ENCODE data around the gene DVL1. TPM values are rescaled to one million over a fixed set of nuclear protein-coding genes. Genes with fewer than 3 reads are reported as not detected.
A peak's percentile ranks its signal among the peaks of the same experiment; 100 is the strongest.

The DVL1 gene
- total RNA-seq, 2 experiments from 2014 or later, result 37.6 to 38.6 TPM

- Mint-ChIP-seq H3K9me3 (no peaks in the 10 kb centered on the region), H3K36me3 (peaks cover 15% of the 10 kb centered on the region), H3K27ac (no peak overlapping the region), H3K27me3 (no peaks in the 10 kb centered on the region), H3K4me1 (ENCODE audit: low read depth) (peaks cover 12% of the 10 kb centered on the region), H3K4me3 (no peak overlapping the region)
- intact Hi-C loops (cut with micrococcal nuclease), result no loop called here
- CTCF ChIA-PET, result interaction anchor here (1.0 kb wide), 1 partner anchor 29 kb away, joined by 3 read pairs; no protein-coding TSS in a partner anchor
- DNase-seq, result no peak
- POLR2A ChIA-PET, result no interaction called here
Observed at GRCh38 chr1:1342061-1342562, 7.1 kb downstream of the DVL1 start.

- H3K27me3 Mint-ChIP-seq, result no peaks in the 10 kb centered on the region
- peaks cover 7% of the 10 kb centered on the region for H3K4me1 Mint-ChIP-seq (ENCODE audit: low read depth)
- CTCF ChIA-PET, result no interaction called here
- POLR2A ChIA-PET, result no interaction called here
- intact Hi-C loops (cut with micrococcal nuclease), result no loop called here
- H3K27ac Mint-ChIP-seq, result no peak overlapping the region
- no peak overlapping the region for H3K4me3 Mint-ChIP-seq
- no peak for DNase-seq
- H3K9me3 Mint-ChIP-seq, result no peaks in the 10 kb centered on the region
- H3K36me3 Mint-ChIP-seq, result peaks cover 15% of the 10 kb centered on the region
Observed at GRCh38 chr1:1341549-1342021, 7.6 kb downstream of the DVL1 start.

- DNase-seq, result no peak
- Mint-ChIP-seq H3K27me3 (no peaks in the 10 kb centered on the region), H3K4me3 (no peak overlapping the region), H3K4me1 (ENCODE audit: low read depth) (peaks cover 7% of the 10 kb centered on the region), H3K27ac (no peak overlapping the region), H3K36me3 (peaks cover 15% of the 10 kb centered on the region), H3K9me3 (no peaks in the 10 kb centered on the region)
- intact Hi-C loops (cut with micrococcal nuclease), result no loop called here
- ChIA-PET POLR2A (no interaction called here), CTCF (no interaction called here)
Observed at GRCh38 chr1:1340791-1341548, 8.2 kb downstream of the DVL1 start.

GRCh38 chr1:1340185-1340584 lies 9.0 kb downstream of the DVL1 start:
- no peak overlapping the region for H3K4me3 Mint-ChIP-seq

GRCh38 chr1:1338278-1338677 lies 10.9 kb downstream of the DVL1 start:
- no peak overlapping the region for H3K4me3 Mint-ChIP-seq
- CTCF ChIA-PET, result no interaction called here

More at GRCh38 chr1:1340185-1340584, 9.0 kb downstream of the DVL1 start:
- Mint-ChIP-seq H3K9me3 (no peaks in the 10 kb centered on the region), H3K27me3 (no peaks in the 10 kb centered on the region), H3K27ac (no peak overlapping the region), H3K4me1 (ENCODE audit: low read depth) (peaks cover 7% of the 10 kb centered on the region), H3K36me3 (peaks cover 15% of the 10 kb centered on the region)
- CTCF ChIA-PET, result interaction anchor here (0.5 kb wide), 1 partner anchor 344 kb away, joined by 3 read pairs; no protein-coding TSS in a partner anchor
- POLR2A ChIA-PET, result no interaction called here
- DNase-seq, result no peak
- intact Hi-C loops (cut with micrococcal nuclease), result no loop called here

GRCh38 chr1:1337793-1338147 lies 11.4 kb downstream of the DVL1 start:
- DNase-seq, result peak; percentile 48
- Mint-ChIP-seq H3K36me3 (peaks cover 15% of the 10 kb centered on the region), H3K27me3 (no peaks in the 10 kb centered on the region), H3K4me3 (no peak overlapping the region), H3K4me1 (ENCODE audit: low read depth) (no peaks in the 10 kb centered on the region), H3K27ac (no peak overlapping the region), H3K9me3 (no peaks in the 10 kb centered on the region)
- CTCF ChIA-PET, result no interaction called here
- POLR2A ChIA-PET, result no interaction called here
- intact Hi-C loops (cut with micrococcal nuclease), result no loop called here

More at GRCh38 chr1:1338278-1338677, 10.9 kb downstream of the DVL1 start:
- H3K9me3 Mint-ChIP-seq, result no peaks in the 10 kb centered on the region
- no peak for DNase-seq
- no peaks in the 10 kb centered on the region for H3K4me1 Mint-ChIP-seq (ENCODE audit: low read depth)
- no peak overlapping the region for H3K27ac Mint-ChIP-seq
- H3K36me3 Mint-ChIP-seq, result peaks cover 15% of the 10 kb centered on the region
- POLR2A ChIA-PET, result no interaction called here
- intact Hi-C loops (cut with micrococcal nuclease), result no loop called here
- no peaks in the 10 kb centered on the region for H3K27me3 Mint-ChIP-seq

- H3K27ac Mint-ChIP-seq, result no peak overlapping the region
- intact Hi-C loops (cut with micrococcal nuclease), result no loop called here
- no peaks in the 10 kb centered on the region for H3K27me3 Mint-ChIP-seq
- POLR2A ChIA-PET, result no interaction called here
- H3K4me3 Mint-ChIP-seq, result no peak overlapping the region
- no peaks in the 10 kb centered on the region for H3K9me3 Mint-ChIP-seq
- DNase-seq, result no peak
- CTCF ChIA-PET, result no interaction called here
- H3K36me3 Mint-ChIP-seq, result peaks cover 15% of the 10 kb centered on the region
- H3K4me1 Mint-ChIP-seq (ENCODE audit: low read depth), result no peaks in the 10 kb centered on the region
Observed at GRCh38 chr1:1336931-1337792, 12.1 kb downstream of the DVL1 start.

- intact Hi-C loops (cut with micrococcal nuclease), result no loop called here
- Mint-ChIP-seq H3K36me3 (peaks cover 15% of the 10 kb centered on the region), H3K27me3 (no peaks in the 10 kb centered on the region), H3K4me3 (no peak overlapping the region), H3K27ac (no peak overlapping the region), H3K4me1 (ENCODE audit: low read depth) (no peaks in the 10 kb centered on the region), H3K9me3 (no peaks in the 10 kb centered on the region)
- DNase-seq, result no peak
- ChIA-PET CTCF (no interaction called here), POLR2A (no interaction called here)
Observed at GRCh38 chr1:1336446-1336845, 12.8 kb downstream of the DVL1 start.

GRCh38 chr1:1335792-1336248 lies 13.4 kb downstream of the DVL1 start:
- Mint-ChIP-seq H3K4me3 (no peak overlapping the region), H3K9me3 (no peaks in the 10 kb centered on the region), H3K27me3 (no peaks in the 10 kb centered on the region), H3K36me3 (peaks cover 10% of the 10 kb centered on the region), H3K27ac (no peak overlapping the region), H3K4me1 (ENCODE audit: low read depth) (no peaks in the 10 kb centered on the region)
- ChIA-PET POLR2A (no interaction called here), CTCF (no interaction called here)
- intact Hi-C loops (cut with micrococcal nuclease), result no loop called here
- DNase-seq, result no peak

- no peak for DNase-seq
- Mint-ChIP-seq H3K4me3 (no peak overlapping the region), H3K4me1 (ENCODE audit: low read depth) (no peaks in the 10 kb centered on the region), H3K9me3 (no peaks in the 10 kb centered on the region), H3K27me3 (no peaks in the 10 kb centered on the region), H3K36me3 (peaks cover 4% of the 10 kb centered on the region), H3K27ac (no peak overlapping the region)
- CTCF ChIA-PET, result no interaction called here
- POLR2A ChIA-PET, result no interaction called here
- intact Hi-C loops (cut with micrococcal nuclease), result no loop called here
Observed at GRCh38 chr1:1335283-1335682, 13.9 kb downstream of the DVL1 start.

- DNase-seq, result no peak
- Mint-ChIP-seq H3K9me3 (no peaks in the 10 kb centered on the region), H3K27me3 (no peaks in the 10 kb centered on the region), H3K4me3 (no peak overlapping the region), H3K36me3 (peaks cover 4% of the 10 kb centered on the region), H3K4me1 (ENCODE audit: low read depth) (no peaks in the 10 kb centered on the region), H3K27ac (no peak overlapping the region)
- POLR2A ChIA-PET, result no interaction called here
- CTCF ChIA-PET, result no interaction called here
- intact Hi-C loops (cut with micrococcal nuclease), result no loop called here
Observed at GRCh38 chr1:1334835-1335234, 14.4 kb downstream of the DVL1 start.

- no peak for DNase-seq
- CTCF ChIA-PET, result no interaction called here
- H3K4me1 Mint-ChIP-seq (ENCODE audit: low read depth), result no peaks in the 10 kb centered on the region
- H3K36me3 Mint-ChIP-seq, result peaks cover under 1% of the 10 kb centered on the region
- H3K4me3 Mint-ChIP-seq, result no peak overlapping the region
- no peak overlapping the region for H3K27ac Mint-ChIP-seq
- intact Hi-C loops (cut with micrococcal nuclease), result no loop called here
- POLR2A ChIA-PET, result no interaction called here
- H3K9me3 Mint-ChIP-seq, result no peaks in the 10 kb centered on the region
- no peaks in the 10 kb centered on the region for H3K27me3 Mint-ChIP-seq
Observed at GRCh38 chr1:1333551-1334241, 15.5 kb downstream of the DVL1 start.
